CD4-positive, alpha-beta T cell treated with Interleukin-21 for 1 hour (primary cell): ENCODE results near the gene RC3H1.
"Not testable (repeated sequence)": the region's sequence is repeated elsewhere in the genome, so short reads cannot be mapped to it uniquely, and the experiment has no call there.

ENCODE experiments used
- DNase-seq: peaks from one replicate; pipeline ENCODE4 v3.0.0-alpha.2; 2020

RC3H1 gene, protein sequence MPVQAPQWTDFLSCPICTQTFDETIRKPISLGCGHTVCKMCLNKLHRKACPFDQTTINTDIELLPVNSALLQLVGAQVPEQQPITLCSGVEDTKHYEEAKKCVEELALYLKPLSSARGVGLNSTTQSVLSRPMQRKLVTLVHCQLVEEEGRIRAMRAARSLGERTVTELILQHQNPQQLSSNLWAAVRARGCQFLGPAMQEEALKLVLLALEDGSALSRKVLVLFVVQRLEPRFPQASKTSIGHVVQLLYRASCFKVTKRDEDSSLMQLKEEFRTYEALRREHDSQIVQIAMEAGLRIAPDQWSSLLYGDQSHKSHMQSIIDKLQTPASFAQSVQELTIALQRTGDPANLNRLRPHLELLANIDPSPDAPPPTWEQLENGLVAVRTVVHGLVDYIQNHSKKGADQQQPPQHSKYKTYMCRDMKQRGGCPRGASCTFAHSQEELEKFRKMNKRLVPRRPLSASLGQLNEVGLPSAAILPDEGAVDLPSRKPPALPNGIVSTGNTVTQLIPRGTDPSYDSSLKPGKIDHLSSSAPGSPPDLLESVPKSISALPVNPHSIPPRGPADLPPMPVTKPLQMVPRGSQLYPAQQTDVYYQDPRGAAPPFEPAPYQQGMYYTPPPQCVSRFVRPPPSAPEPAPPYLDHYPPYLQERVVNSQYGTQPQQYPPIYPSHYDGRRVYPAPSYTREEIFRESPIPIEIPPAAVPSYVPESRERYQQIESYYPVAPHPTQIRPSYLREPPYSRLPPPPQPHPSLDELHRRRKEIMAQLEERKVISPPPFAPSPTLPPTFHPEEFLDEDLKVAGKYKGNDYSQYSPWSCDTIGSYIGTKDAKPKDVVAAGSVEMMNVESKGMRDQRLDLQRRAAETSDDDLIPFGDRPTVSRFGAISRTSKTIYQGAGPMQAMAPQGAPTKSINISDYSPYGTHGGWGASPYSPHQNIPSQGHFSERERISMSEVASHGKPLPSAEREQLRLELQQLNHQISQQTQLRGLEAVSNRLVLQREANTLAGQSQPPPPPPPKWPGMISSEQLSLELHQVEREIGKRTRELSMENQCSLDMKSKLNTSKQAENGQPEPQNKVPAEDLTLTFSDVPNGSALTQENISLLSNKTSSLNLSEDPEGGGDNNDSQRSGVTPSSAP

DNA sequence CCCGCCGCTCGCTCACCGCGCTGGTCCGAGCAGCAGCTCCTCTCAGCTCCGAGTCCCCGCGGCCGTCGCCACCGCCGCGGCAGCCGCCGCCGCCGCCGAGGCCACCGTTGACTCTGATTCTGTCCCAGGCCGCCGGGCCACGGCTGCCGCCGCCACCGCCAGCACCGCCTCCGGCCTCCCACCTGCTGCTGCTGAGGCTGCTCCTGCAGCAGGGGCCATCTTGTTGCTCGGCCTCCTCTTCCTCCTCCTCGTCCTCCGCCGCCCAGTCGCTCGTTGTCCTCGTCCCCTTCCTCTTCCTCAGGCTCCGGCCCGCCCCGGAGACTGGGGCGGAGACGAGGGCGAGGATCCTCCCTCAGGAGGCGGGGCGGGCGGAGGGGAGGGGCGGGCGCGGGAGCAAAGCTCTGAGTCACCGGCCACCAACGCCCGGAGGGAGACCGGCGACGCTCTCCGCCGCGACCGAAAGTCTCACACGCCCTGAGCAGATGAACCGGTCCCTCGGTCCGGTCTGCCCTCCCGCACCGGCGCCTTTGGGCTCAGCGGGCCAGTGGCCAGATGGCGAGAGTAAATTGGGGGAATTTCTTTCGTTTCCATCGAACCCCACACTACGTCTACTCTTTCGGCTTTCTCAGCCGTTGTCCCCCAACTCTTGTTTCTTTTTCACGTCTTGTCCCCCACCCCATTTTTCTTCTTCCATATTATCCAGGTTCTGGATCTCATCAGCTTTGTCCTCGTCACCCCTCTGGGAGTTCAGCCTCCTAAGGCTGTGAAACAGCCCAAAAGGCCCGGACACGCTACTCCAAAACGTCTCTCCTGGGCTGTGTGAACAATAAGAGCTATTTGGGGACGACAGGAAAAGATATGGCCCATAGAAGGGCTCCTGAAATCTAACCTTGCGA lies at the start of gene RC3H1:
RC3H1 (minus strand) TSS at position 278 of the 896 bp plus-strand sequence. CDS start 29,372 bp downstream, outside the sequence.
- DNase-seq, result peak; percentile 92

DNA sequence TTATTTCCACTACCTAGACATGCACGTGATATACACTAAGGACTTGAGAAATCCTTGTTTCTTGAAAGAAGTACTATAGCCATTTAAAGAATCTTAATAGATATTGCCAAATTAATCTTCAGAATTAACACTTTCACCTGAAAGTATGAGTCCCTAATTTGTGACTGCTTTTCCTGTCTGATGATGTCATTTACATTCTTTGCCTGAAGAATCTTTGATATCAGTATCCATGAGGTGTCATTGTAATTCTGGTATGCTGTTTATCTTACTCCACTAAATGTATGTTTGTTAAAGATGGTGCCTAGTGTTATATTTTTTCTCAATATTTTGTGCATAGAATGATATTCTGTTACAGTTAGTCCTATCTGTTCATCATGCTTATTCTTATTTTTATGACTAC lies 48.5 kb upstream of the RC3H1 start:
- no peak for DNase-seq

DNA sequence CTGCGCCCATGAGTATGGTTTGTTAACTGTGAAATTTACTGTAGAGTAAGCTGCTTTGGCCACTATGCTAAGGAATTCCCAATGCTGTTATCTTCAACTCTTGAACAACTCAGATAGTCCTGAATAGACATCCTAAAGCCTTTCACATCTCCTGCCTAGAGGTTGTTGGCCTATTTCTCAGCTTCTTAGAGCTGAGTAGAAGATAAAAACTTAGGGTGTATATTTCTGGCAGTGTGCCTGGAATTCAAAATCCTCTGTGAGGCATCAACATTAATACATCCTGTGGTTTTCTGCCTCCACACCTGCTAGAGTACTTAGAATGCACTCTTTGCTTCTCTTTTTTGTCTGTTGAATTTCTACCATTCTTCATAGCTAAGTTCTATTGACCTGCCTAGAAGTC lies 45.8 kb upstream of the RC3H1 start:
- DNase-seq, result peak; percentile 12

DNA sequence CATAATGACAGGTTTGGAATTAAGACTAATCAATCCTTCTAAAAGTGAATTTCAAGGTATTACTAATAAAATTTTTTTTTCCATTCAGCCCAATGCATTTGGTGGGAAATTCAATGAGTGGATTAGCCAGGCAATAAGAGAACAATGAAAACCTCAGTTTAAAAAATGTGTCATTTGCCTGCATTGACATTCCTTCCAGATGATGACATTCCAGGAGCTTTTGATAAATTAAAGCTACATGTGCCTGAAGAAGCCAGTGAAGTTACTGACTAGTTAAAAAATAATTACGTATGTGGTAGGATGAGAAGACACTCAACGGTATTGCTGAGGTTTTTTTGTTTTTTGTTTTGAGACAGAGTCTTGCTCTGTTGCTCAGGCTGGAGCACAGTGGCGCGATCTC lies 37.9 kb upstream of the RC3H1 start:
- no peak for DNase-seq

DNA sequence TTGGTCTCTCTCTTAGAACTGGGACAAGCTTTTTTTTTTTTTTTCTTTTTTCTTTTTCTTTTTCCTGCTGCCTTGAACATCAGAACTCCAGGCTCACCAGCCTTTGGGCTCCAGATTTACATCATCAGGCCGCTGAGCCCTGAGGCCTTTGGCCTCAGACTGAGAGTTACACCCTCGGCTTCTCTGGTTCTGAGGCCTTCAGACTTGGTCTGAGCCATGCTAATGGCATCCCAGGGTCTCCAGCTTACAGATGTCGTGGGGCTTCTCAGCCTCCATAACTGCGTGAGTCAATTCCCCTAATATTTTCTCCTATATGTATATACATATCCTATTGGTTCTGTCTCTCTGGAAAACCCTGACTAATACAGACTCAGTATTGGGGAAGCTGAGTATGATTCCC lies 36.5 kb upstream of the RC3H1 start:
- no peak for DNase-seq

DNA sequence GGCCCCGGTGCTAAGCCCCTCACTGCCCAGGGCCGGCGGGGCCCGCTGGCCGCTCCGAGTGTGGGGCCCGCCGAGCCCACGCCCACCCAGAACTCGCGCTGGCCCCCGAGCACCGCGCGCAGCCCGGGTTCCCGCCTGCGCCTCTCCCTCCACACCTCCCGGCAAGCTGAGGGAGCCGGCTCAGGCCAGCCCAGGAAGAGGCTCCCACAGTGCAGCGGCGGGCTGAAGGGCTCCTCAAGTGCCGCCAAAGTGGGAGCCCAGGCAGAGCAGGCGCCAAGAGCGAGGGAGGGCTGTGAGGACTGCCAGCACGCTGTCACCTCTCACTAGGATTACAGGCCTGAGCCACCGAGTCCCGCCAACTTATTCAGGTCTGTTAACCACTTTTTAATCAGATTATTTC lies 34.5 kb upstream of the RC3H1 start:
- DNase-seq, result not testable (repeated sequence)

DNA sequence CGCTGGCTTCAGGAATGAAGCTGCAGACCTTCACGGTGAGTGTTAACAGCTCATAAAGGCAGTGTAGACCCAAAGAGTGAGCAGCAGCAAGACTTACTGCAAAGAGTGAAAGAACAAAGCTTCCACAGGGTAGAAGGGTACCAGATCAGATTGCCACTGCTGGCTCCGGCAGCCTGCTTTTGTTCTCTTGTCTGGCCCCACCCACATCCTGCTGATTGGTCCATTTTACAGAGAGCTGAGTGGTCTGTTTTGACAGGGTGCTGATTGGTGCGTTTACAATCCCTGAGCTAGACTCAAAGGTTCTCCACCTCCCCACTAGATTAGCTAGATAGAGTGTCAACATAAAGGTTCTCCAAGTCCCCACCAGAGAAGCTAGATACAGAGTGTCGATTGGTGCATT lies 33.6 kb upstream of the RC3H1 start:
- DNase-seq, result not testable (repeated sequence)

DNA sequence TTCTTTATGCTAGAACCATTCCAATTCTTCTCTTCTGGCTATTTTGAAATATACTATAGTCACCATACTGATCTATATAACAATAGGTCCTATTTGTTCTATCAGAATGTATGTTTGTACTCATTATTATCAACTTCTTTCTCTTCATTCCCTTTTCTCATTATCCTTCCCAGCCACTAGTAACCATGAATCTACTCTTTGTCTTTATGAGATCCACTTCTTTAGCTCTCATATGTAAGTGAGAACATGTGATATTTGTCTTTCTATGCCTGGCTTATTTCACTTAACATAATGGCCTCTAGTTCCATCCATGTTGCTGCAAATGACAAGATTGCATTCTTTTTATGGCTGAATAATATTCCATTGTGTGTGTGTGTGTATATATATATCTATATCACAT lies 31.7 kb upstream of the RC3H1 start:
- DNase-seq, result no peak

DNA sequence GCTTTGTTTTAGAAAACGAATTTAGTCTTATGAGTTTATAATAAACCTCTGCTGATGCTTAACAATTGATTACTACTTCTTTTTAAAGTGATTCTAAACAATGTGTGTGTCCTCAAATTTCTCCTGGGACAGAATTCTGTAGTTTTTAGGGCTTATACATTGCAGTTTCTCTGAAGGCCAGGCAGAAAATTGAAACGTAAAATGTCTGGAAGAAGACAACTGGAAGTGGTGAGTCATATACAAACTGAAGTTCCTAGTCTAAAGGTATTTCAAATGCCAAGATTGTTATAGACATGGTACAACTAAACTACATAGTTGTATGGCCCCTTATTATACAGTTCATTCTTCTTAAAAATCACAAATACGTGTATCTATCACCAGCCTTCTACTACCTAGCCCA lies 30.5 kb upstream of the RC3H1 start:
- DNase-seq, result no peak

DNA sequence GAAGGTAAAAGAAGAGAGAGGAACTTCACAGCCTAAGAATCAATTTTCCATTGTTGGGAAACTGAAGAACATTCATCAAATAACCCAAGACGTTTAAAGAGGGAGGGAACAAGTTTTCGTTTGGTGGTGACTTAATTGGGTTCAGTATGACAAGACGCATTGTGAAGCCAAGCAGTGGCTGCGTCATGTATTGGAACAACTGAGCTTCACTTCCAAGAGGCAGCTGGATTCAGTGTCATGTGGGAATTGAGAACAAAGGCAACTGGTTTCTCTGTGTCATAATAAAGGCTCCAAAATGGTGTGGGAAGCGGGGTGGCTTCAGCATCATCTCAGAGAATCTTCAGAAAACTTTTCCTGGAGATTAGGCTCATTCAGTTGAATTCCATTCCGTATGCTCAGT lies 29.8 kb upstream of the RC3H1 start:
- DNase-seq, result no peak

DNA sequence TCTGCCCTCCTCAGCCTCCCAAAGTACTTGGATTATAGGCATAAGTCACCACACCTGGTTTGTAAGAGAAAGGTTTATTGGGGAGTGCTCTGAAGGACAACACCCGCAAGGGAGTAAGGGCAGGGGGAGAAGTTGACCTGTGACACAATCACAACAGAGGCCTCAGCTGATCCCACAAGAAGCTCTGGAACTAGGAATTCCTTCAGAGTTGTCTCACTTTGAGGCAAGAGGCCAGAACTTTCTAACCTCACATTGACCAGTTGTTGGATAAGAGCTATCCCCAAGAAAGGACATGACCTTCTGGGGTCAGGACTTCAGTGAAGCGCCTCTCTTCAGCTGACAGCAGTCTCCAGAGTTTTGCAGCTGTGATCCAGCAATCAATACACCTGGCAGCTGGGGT lies 27.4 kb upstream of the RC3H1 start:
- no peak for DNase-seq

DNA sequence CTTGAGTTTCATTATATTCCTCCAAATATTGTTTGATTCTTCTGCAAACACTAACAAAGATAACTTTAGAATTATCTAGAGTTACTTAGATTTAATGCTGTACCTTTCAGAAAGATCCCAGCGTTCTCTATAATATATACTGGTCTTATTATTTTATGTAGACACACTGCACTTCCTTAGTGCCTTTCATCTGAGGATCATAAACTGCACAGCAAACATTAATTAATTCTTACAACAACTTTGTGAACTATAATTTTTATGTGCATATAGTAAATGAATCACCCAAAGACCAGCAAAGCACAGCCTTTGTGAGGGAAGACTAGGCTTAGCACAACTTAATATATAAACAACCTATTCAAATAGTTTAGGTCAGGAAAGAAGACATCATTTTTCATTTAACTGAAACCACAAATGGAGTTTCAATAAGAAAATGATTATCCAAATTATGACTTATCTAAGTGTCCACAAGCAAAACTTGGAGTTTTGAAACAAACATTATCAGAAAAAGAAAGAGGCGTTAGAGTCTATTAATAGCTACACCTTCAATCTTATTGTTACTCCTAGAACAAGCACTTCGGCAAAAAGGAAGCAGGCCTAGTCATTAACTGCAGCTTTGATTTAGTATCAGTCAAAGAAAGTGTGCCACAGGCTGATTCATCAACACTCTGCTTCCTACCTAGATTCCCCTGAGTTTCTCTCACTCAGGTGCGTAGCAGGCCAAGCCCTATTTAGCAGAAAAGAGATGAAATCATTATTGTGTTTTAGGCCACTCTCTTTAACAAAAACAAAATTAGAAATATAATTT lies 22.5 kb upstream of the RC3H1 start:
- no peak for DNase-seq

DNA sequence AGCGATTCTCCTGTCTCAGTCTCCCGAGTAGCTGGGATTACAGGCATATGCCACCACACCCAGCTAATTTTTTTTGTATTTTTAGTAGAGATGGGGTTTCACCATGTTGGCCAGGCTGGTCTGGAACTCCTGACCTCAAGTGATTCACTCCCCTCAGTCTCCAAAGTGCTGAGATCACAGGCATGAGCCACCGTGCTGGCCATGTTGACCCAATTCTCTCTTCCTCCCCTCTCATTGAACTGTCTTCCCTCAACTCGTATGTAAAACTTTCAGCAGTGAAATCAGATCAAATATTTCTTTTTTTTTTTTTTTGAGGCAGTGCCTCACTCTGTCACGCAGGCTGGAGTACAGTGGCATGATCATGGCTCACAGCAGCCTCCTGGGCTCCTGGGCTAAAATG lies 20.4 kb upstream of the RC3H1 start:
- not testable (repeated sequence) for DNase-seq

DNA sequence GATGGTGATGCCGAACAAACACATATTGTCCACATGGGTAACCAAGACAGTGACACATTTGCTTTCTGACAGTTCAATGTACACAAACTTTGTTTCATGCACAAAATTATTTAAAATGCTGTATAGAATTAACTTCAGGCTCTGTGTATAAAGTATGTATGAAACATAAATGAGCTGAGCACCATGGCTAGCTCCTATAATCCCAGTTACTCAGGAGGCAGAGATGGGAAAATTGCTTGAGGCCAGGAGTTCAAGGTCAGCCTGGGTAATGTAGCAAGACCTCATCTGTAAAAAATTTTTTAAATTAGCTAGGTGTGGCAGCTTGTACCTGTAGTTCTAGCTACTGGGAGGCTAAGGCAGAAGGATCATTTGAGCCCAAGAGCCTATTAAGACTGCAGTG lies 19.2 kb upstream of the RC3H1 start:
- no peak for DNase-seq

DNA sequence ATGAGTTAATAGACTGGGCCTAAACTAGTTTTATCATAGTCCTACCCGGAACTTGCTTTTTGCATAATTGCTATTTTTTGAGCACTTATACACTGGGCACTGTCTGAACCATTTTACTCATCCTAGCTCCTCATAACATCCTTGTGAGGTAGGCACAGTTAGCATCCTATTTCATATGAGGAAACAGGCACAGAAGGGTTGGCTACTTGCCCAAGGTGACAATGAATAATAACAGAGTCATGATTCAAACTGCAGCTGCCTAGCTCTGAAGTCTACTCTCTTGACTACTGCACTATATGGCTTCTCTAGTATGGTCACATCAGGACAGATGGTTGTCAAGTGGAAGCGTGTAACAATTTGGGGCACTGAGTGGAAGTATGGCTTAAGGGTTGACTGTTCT lies 18.2 kb upstream of the RC3H1 start:
- DNase-seq, result no peak

DNA sequence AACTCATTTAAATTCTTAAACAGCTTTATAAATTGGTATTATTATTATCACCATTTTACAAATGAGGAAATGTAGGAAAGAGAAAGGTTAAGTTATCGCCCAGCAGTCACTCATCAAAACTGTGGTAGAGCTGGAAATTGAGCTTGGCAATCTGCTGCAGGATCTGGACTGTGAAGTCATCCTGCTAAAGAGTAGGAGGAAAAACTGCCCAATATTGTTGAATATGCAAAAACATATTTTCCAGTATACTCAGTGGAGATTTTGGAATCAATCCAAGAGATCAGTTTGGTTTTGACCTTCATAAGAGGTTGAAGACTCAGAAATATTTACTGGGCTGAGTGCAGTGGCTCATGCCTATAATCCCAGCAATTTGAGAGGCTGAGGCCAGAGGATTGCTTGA lies 16.9 kb upstream of the RC3H1 start:
- DNase-seq, result no peak

DNA sequence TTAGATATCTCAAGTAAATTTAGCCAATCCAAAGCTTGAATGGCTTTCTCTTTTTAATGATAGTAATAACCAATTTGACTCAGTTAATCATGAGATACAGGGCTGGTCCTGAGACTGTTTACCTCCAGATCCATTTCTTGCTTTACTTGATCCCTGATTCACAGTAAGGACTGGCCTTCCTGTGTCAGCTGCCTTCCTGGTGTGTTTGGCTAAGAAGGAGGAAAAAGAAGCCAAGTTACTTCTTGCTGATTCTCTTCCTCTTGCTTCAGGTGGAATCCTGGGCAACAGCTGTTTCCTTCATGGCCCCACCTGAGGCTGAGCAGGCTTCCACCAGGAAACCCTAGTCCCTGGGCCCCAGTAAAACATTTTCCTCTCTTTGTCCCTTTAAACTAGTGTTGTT lies 14.6 kb upstream of the RC3H1 start:
- no peak for DNase-seq

DNA sequence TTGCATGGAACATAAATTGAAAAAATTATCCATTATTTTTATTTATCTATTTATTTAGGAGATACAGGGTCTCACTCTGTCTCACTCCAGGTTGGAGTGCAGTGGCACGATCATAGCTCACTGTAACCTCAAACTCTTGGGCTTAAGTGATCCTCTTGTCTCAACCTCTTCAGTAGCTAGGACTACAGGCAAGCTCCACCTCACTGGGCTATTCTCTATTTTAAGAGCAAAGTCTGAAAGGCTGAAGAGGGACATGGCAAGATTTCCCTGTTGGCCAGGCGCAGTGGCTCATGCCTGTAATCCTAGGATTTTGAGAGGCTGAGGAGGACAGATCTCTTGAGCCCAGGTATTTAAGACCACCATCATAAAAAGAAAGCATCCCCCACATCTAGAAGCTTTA lies 14.0 kb upstream of the RC3H1 start:
- no peak for DNase-seq

DNA sequence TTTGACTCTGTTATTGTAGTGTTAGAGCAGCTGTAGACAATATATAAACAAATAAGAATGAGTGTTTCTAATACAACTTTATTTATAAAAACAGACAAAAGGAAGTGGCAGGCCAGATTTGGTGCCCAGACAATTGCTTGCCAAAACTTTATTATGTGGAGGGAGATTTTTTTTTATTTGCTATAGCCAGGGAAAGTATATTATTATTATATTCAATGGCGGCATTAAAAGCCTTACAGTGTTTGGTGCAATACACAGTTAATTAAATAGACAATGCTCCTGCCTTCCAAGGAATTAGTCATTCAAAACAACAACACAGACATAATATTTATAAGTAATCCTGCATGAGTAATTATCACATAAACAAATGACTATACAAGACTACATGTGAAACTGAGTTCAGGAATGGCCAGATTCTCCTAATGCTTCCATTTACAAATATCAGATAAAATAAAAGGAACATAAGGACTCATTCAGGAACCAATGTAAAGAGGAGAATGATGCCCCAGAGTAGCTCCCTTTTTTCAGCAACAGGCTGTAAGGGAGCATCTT lies 10.6 kb upstream of the RC3H1 start:
- DNase-seq, result no peak

DNA sequence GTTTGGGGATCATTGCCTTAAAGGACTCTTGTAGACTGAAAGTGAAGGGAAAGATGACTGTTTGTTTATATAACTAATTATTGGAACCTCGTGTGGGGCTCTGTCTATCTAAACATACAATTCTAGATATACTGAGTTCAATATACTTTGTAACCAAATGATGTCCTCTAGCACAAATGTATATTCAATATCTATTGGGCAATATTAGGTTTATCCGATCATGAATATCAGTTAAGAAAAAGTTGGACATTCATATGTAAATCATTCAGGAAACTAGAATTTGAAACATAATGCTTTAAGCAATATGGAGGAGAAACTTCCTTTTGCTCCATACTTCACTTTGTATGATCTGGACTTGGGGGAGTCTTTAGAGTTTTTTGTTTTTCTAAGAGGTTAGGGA lies 8.9 kb upstream of the RC3H1 start:
- DNase-seq, result no peak

DNA sequence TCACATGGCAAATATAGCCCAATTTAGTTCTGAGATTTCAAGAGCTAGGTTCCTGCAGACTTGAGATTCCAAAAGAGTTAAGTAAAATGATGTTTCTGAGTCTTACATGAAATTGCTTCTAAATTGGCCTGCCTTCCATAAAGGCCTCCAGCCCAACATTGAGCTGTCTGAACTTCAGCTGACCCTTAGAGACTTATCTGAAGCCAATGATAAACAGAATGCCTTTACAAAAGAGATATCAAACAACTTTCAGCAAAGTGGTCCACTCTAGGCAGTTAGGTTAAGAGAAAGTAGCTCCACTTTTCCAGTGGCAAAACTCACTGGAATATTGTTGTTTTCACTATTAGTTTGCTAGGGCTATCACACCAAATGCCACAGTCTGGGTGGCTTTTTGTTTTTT lies 6.3 kb upstream of the RC3H1 start:
- no peak for DNase-seq
